Panc1 (cell line): ENCODE data around the gene LDAF1.
"Not testable (repeated sequence)": the region's sequence is repeated elsewhere in the genome, so short reads cannot be mapped to it uniquely, and the experiment has no call there.

ENCODE experiments used
- CTCF ChIP-seq: fragments of 450-650 bp; IDR thresholded peaks from 2 replicates; pipeline ENCODE4 v1.5.1; 2017; ENCODE audit warnings: mild to moderate bottlenecking
- POLR2AphosphoS5 ChIP-seq: IDR thresholded peaks from 2 replicates; pipeline ENCODE4 v1.6.1; 2012; ENCODE audit warnings: mild to moderate bottlenecking, low read depth, low read length, moderate library complexity
- REST ChIP-seq, 2 experiments: IDR thresholded peaks; 2 replicates each; pipeline ENCODE4 v1.6.1; 2011 to 2012; ENCODE audit warnings: low read depth in 2 of 2, control low read depth in 1 of 2, low read length in 1 of 2, mild to moderate bottlenecking in 1 of 2, moderate library complexity in 1 of 2; ENCODE audit not compliant: insufficient read depth in 1 of 2
- SIN3A ChIP-seq: IDR thresholded peaks from 2 replicates; pipeline ENCODE4 v1.6.1; 2012; ENCODE audit warnings: low read depth, mild to moderate bottlenecking, low read length, moderate library complexity, borderline replicate concordance; ENCODE audit not compliant: insufficient read depth

GRCh38 chr16:21195330-21195729, 36.9 kb downstream of the LDAF1 start:
- not testable (repeated sequence) for TF ChIP-seq CTCF; POLR2AphosphoS5; REST (IDR thresholded peaks at IDR 0.05; ENCODE audit: insufficient read depth in 1 of 2, low read depth in 2 of 2, low read length in 1 of 2); SIN3A
